HG03342 (cell line): ENCODE results near the gene C4orf51.
A peak's percentile ranks its signal among the peaks of the same experiment; 100 is the strongest.

Experiments
- ATAC-seq: cut with Tn5 transposase; IDR thresholded peaks from one replicate; pipeline ENCODE4 v1.9.1; 2021; ENCODE audit warnings: mild to moderate bottlenecking, moderate library complexity; ENCODE audit not compliant: unreplicated experiment

The C4orf51 gene

GRCh38 chr4:145709336-145709735, 29.4 kb downstream of the C4orf51 start:
- peak; percentile 17 for ATAC-seq

GRCh38 chr4:145709843-145710242, 29.9 kb downstream of the C4orf51 start:
- ATAC-seq: peak; percentile 91

GRCh38 chr4:145716200-145716599, 36.3 kb downstream of the C4orf51 start:
- ATAC-seq: no peak

- ATAC-seq: no peak
Observed at GRCh38 chr4:145716661-145717200, 36.8 kb downstream of the C4orf51 start.

GRCh38 chr4:145719752-145720624, 40.0 kb downstream of the C4orf51 start:
- peak; percentile 69 for ATAC-seq

- peak; percentile 27 for ATAC-seq
Observed at GRCh38 chr4:145720656-145721055, 40.7 kb downstream of the C4orf51 start.

GRCh38 chr4:145722561-145722960, 42.6 kb downstream of the C4orf51 start:
- ATAC-seq: no peak

GRCh38 chr4:145723336-145723735, 43.4 kb downstream of the C4orf51 start:
- ATAC-seq: no peak

- ATAC-seq: no peak
Observed at GRCh38 chr4:145730026-145730425, 50.1 kb downstream of the C4orf51 start.

- no peak for ATAC-seq
Observed at GRCh38 chr4:145731028-145731427, 51.1 kb downstream of the C4orf51 start.

- ATAC-seq: no peak
Observed at GRCh38 chr4:145732001-145732815, 52.3 kb downstream of the C4orf51 start.

GRCh38 chr4:145732895-145733880, 53.2 kb downstream of the C4orf51 start:
- peak; percentile 89 for ATAC-seq

- no peak for ATAC-seq
Observed at GRCh38 chr4:145734031-145734430, 54.1 kb downstream of the C4orf51 start.

GRCh38 chr4:145734576-145735346, 54.8 kb downstream of the C4orf51 start:
- ATAC-seq: no peak

- ATAC-seq: no peak
Observed at GRCh38 chr4:145735347-145735675, 55.4 kb downstream of the C4orf51 start.

GRCh38 chr4:145735827-145736226, 55.9 kb downstream of the C4orf51 start:
- ATAC-seq: no peak

- ATAC-seq: no peak
Observed at GRCh38 chr4:145736241-145736831, 56.4 kb downstream of the C4orf51 start.

- ATAC-seq: no peak
Observed at GRCh38 chr4:145739845-145740244, 59.9 kb downstream of the C4orf51 start.

GRCh38 chr4:145740806-145741205, 60.9 kb downstream of the C4orf51 start:
- ATAC-seq: no peak
